IMR-90 (cell line): ENCODE data around the gene ADAM15. TPM values are rescaled to one million over a fixed set of nuclear protein-coding genes. Genes with fewer than 3 reads are reported as not detected.

ENCODE experiments used
- ATAC-seq: fragments of 200-7000 bp; cut with Tn5 transposase; 2 replicates; pipeline ENCODE4 v1.9.1; 2020; ENCODE audit warnings: low read depth, mild to moderate bottlenecking, moderate library complexity
- BruUV-seq: library from RNA; stranded (reverse); fragments of 400-500 nt; replicated peaks from 2 replicates; lab custom pipeline; 2021; lab: Mats Ljungman, UMichigan
- CTCF ChIA-PET: fragments of 300-600 bp; formaldehyde crosslinking; extraction: SDS; loops from one replicate; lab custom pipeline; 2021; ENCODE audit warnings: antibody characterized with exemption; lab: Yijun Ruan, JAX
- POLR2A ChIA-PET: fragments of 300-600 bp; sonication (Branson Sonifier 250); formaldehyde crosslinking; loops from one replicate; lab custom pipeline; 2022; ENCODE audit warnings: antibody characterized with exemption; ENCODE audit not compliant: unreplicated experiment; lab: Charles Lee
- DNase-seq: peaks from one replicate; pipeline ENCODE4 v3.0.0; 2013
- H2AFZ ChIP-seq: replicated peaks from 2 replicates; pipeline ENCODE3; 2013; ENCODE audit warnings: low read length, mild to moderate bottlenecking; ENCODE audit not compliant: poor library complexity
- H2AK5ac ChIP-seq: 2 replicates; pipeline ENCODE4 v1.6.1; 2013; ENCODE audit warnings: low read depth, low read length, inconsistent platforms
- H2AK9ac ChIP-seq: replicated peaks from 2 replicates; pipeline ENCODE3; 2013; ENCODE audit warnings: mild to moderate bottlenecking, low read depth, low read length, moderate library complexity; ENCODE audit not compliant: poor library complexity
- H2BK120ac ChIP-seq: 2 replicates; pipeline ENCODE4 v1.6.1; 2013; ENCODE audit warnings: low read depth, low read length, inconsistent platforms
- H2BK15ac ChIP-seq: 3 replicates; pipeline ENCODE4 v1.6.1; 2013; ENCODE audit warnings: low read depth, low read length, inconsistent platforms
- H2BK20ac ChIP-seq: 2 replicates; pipeline ENCODE4 v1.6.1; 2013; ENCODE audit warnings: low read depth, mild to moderate bottlenecking, inconsistent platforms, low read length, moderate library complexity
- H2BK5ac ChIP-seq: 2 replicates; pipeline ENCODE4 v1.6.1; 2013; ENCODE audit warnings: mild to moderate bottlenecking, low read depth, low read length, inconsistent platforms; ENCODE audit not compliant: poor library complexity, severe bottlenecking
- H3K14ac ChIP-seq: replicated peaks from 2 replicates; pipeline ENCODE4 v1.6.1; 2013; ENCODE audit warnings: low read depth, low read length, inconsistent platforms
- H3K18ac ChIP-seq: 2 replicates; pipeline ENCODE4 v1.6.1; 2013; ENCODE audit warnings: low read depth, low read length, control low read depth
- H3K23ac ChIP-seq: 2 replicates; pipeline ENCODE4 v1.6.1; 2013; ENCODE audit warnings: low read depth, low read length, inconsistent platforms
- H3K27ac ChIP-seq: 2 replicates; pipeline ENCODE4 v1.5.1; 2013; ENCODE audit warnings: mild to moderate bottlenecking, control low read depth, low read length; ENCODE audit not compliant: insufficient read depth
- H3K27me3 ChIP-seq: 2 replicates; pipeline ENCODE4 v1.6.1; 2013; ENCODE audit warnings: low read length; ENCODE audit not compliant: control insufficient read depth, insufficient read depth
- H3K36me3 ChIP-seq: 2 replicates; pipeline ENCODE4 v1.6.1; 2013; ENCODE audit warnings: low read length, mixed read lengths; ENCODE audit not compliant: control insufficient read depth, insufficient read depth
- H3K4ac ChIP-seq: 2 replicates; pipeline ENCODE4 v1.6.1; 2013; ENCODE audit warnings: low read depth, low read length, inconsistent platforms
- H3K4me1 ChIP-seq: 2 replicates; pipeline ENCODE4 v1.6.1; 2013; ENCODE audit warnings: low read length, mixed read lengths; ENCODE audit not compliant: control insufficient read depth, insufficient read depth
- H3K4me2 ChIP-seq: 2 replicates; pipeline ENCODE4 v1.6.1; 2013; ENCODE audit warnings: low read depth, mild to moderate bottlenecking, control low read depth, low read length, moderate library complexity
- H3K4me3 ChIP-seq: 2 replicates; pipeline ENCODE4 v1.5.1; 2013; ENCODE audit warnings: low read depth, mild to moderate bottlenecking, control low read depth, low read length, moderate library complexity; ENCODE audit not compliant: insufficient read depth
- H3K56ac ChIP-seq: 2 replicates; pipeline ENCODE4 v1.6.1; 2013; ENCODE audit warnings: low read length, inconsistent platforms; ENCODE audit not compliant: insufficient read depth; ENCODE audit errors: extremely low read depth
- H3K79me1 ChIP-seq, 2 experiments: 2 replicates each; pipeline ENCODE4 v1.6.1; 2013; ENCODE audit warnings: low read length in 2 of 2, inconsistent platforms in 1 of 2, low read depth in 1 of 2
- H3K9ac ChIP-seq: 2 replicates; pipeline ENCODE4 v1.6.1; 2013; ENCODE audit warnings: low read depth, low read length, control low read depth
- H3K9me1 ChIP-seq: 2 replicates; pipeline ENCODE4 v1.6.1; 2013; ENCODE audit warnings: low read length, inconsistent platforms; ENCODE audit not compliant: insufficient read depth
- H3K9me3 ChIP-seq: 2 replicates; pipeline ENCODE4 v1.6.1; 2013; ENCODE audit warnings: low read length; ENCODE audit not compliant: control insufficient read depth, insufficient read depth
- H4K20me1 ChIP-seq: 2 replicates; pipeline ENCODE4 v1.6.1; 2013; ENCODE audit warnings: low read length, inconsistent platforms; ENCODE audit not compliant: insufficient read depth
- H4K5ac ChIP-seq: 2 replicates; pipeline ENCODE4 v1.6.1; 2013; ENCODE audit warnings: mild to moderate bottlenecking, low read depth, low read length, control low read depth
- H4K8ac ChIP-seq, 2 experiments: 2 replicates each; pipeline ENCODE4 v1.6.1; 2013; ENCODE audit warnings: low read depth in 2 of 2, low read length in 2 of 2, control low read depth in 1 of 2, inconsistent platforms in 1 of 2
- H4K91ac ChIP-seq: 2 replicates; pipeline ENCODE4 v1.6.1; 2013; ENCODE audit warnings: low read depth, low read length, inconsistent platforms; ENCODE audit not compliant: insufficient read depth
- CEBPB ChIP-seq: IDR thresholded peaks from 2 replicates; pipeline ENCODE4 v1.6.1; 2012; ENCODE audit warnings: low read depth, low read length, improper control_type of control experiment
- RAD21 ChIP-seq: IDR thresholded peaks from 2 replicates; pipeline ENCODE4 v1.6.1; 2012; ENCODE audit warnings: low read length, improper control_type of control experiment
- WGBS, 2 experiments: methylation state at CpG; one replicate each; pipeline versions ENCODE4 v1.1.5 to v1.1.7; 2013; ENCODE audit warnings: missing lambda C conversion rate in 2 of 2; ENCODE audit not compliant: insufficient read length in 1 of 2; ENCODE audit errors: extremely low coverage in 2 of 2; 5-methylcytosine and 5-hydroxymethylcytosine counted together
- dilution Hi-C: fragments of 300-500 bp; cut with HindIII; formaldehyde crosslinking; loops from one replicate; pipeline ENCODE4 v1.14.3; 2018; ENCODE audit warnings: low sequenced_read_pairs; ENCODE audit not compliant: unreplicated experiment
- in situ Hi-C: fragments of 300-500 bp; cut with MboI; formaldehyde crosslinking; loops from 3 replicates; pipeline ENCODE4 v1.14.3; 2019; ENCODE audit warnings: low sequenced_read_pairs, inconsistent platforms, mixed read lengths
- intact Hi-C: fragments of 100-400 bp; cut with micrococcal nuclease; formaldehyde crosslinking; loops from 2 replicates; pipeline ENCODE4 v1.10.0; 2022
- polyA plus RNA-seq, 3 experiments: library from polyadenylated mRNA; depleted of rRNA; stranded (reverse); fragments of >200 nt; gene quantifications; 2 replicates each; pipeline ENCODE4 v1.2.3, GENCODE V29; 2012; ENCODE audit warnings: low replicate concordance in 1 of 3
- total RNA-seq: library from RNA; depleted of rRNA; stranded (reverse); fragments of >200 nt; gene quantifications from 2 replicates; pipeline ENCODE4 v1.2.3, GENCODE V29; 2012
- TF ChIP-seq, protein P1 (sequence below): conservative IDR thresholded peaks from 2 replicates; pipeline ENCODE4 v1.5.1; 2012; ENCODE audit warnings: mild to moderate bottlenecking, low read depth, low read length, improper control_type of control experiment

Gene ADAM15
- total and polyA plus RNA-seq, 2 of the 4 experiments (the other 2 are of a cell fraction) = 25.6 to 52.4 TPM

DNA sequence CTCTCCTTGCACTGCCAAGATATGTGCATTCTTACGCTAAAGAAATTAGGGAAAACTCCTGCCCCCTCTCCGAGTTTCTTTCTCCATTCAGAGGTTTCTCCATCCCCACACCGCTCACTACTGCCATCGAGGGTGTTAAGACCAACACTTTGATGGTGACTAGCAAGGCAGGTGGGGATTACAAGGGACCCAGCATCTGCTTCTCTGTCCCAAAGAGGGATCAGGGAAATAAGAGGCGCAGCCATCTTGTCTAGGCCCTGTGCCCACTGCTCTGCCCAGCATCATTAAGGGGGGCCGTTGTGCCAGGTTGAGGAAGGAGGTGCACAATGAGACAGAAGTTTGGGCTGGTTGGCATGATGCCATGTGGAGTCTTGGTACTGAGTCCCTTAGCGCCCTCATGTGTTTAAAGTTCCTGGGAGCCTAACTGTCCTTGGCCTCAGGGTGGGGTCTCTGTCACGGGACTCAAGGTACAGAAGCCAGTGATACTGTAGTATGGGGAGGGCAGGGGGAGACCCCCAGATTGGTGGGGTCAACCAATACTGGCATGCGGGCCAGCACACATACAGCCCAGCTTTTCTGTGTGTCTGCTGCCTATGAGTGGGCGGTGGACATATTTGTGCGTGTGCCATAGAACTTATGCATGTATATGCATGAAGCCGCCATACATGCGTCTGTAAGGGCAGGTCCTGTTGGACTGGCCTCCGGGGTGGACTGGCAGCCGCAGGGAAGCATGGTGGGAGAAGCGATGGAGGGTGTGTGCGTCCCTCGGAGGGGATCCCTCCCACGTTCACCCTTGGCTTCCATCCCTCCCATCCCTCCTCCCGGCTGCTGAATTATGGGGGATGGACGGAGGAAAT is 33.0 kb downstream of the ADAM15 start:
- Histone ChIP-seq H4K91ac (no peak overlapping the region), H3K56ac (no peak overlapping the region), H3K27me3 (peaks cover 51% of the 10 kb centered on the region), H4K5ac (no peak overlapping the region), H3K18ac (no peak overlapping the region), H2BK15ac (no peak overlapping the region), H3K4me3 (peak overlapping the region; percentile 14; the same call in 1 of the 2 replicates), H2AK9ac (peak overlapping the region; percentile 2), H3K9me1 (peaks cover 5% of the 10 kb centered on the region), H3K4me1 (peaks cover 11% of the 10 kb centered on the region; the same call in 1 of the 2 replicates), H2AFZ (peak overlapping the region; percentile 99), H3K4ac (no peak overlapping the region), H2BK5ac (no peak overlapping the region), H2AK5ac (no peak overlapping the region; the same call in 1 of the 2 replicates), H3K9me3 (no peaks in the 10 kb centered on the region), H4K8ac (peak overlapping the region in 1 of 2 experiments; percentile 8; a peak in 1 of 4 replicates), H3K27ac (no peak overlapping the region), H3K23ac (no peak overlapping the region), H3K79me1 (no peaks in the 10 kb centered on the region; a peak in 1 of 4 replicates), H2BK120ac (no peak overlapping the region), H3K9ac (no peak overlapping the region; the same call in 1 of the 2 replicates), H2BK20ac (no peak overlapping the region), H3K4me2 (peak overlapping the region; percentile 79), H3K14ac (no peak overlapping the region), H4K20me1 (peaks cover 7% of the 10 kb centered on the region), H3K36me3 (no peaks in the 10 kb centered on the region)
- intact Hi-C loops (loop anchor here (1.0 to 10.0 kb wide), 4 partner anchors 21 to 609 kb away; partner anchors contain the start of genes EFNA4 and PYGO2), in situ Hi-C loops (no loop called here), dilution Hi-C loops (no loop called here)
- ChIA-PET POLR2A (no interaction called here), CTCF (interaction anchor here (0.6 to 1.7 kb wide), 9 partner anchors 19 to 855 kb away, joined by 3 to 9 read pairs (median 5); partner anchors contain the start of gene ADAM15)
- no TSS peak for BruUV-seq
- DNase-seq = no peak
- TF ChIP-seq, protein P1, sequence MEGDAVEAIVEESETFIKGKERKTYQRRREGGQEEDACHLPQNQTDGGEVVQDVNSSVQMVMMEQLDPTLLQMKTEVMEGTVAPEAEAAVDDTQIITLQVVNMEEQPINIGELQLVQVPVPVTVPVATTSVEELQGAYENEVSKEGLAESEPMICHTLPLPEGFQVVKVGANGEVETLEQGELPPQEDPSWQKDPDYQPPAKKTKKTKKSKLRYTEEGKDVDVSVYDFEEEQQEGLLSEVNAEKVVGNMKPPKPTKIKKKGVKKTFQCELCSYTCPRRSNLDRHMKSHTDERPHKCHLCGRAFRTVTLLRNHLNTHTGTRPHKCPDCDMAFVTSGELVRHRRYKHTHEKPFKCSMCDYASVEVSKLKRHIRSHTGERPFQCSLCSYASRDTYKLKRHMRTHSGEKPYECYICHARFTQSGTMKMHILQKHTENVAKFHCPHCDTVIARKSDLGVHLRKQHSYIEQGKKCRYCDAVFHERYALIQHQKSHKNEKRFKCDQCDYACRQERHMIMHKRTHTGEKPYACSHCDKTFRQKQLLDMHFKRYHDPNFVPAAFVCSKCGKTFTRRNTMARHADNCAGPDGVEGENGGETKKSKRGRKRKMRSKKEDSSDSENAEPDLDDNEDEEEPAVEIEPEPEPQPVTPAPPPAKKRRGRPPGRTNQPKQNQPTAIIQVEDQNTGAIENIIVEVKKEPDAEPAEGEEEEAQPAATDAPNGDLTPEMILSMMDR = peak; percentile 34
- TF ChIP-seq RAD21 (peak; percentile 24; the same call in 1 of the 2 replicates), CEBPB (no peak)
- 60% methylated on average over 2 of the region's 21 CpGs; no CpG with 5 or more reads in 1 of the 2 experiments for WGBS, 2 experiments
- peak; percentile 2; the same call in 1 of the 2 replicates for ATAC-seq
